Fibroblast of peridontal ligament (primary cell): Measurements from ENCODE around the gene SV2B.
"Not testable (repeated sequence)": the region's sequence is repeated elsewhere in the genome, so short reads cannot be mapped to it uniquely, and the experiment has no call there.

Source experiments
- DNase-seq: peaks from one replicate; pipeline ENCODE4 v3.0.0-alpha.2; 2010; ENCODE audit errors: extremely low read depth

The SV2B gene

GRCh38 chr15:91316126-91316525 is 216.1 kb downstream of the SV2B start:
- DNase-seq, result no peak

GRCh38 chr15:91318516-91318915 is 218.5 kb downstream of the SV2B start:
- no peak for DNase-seq

- no peak for DNase-seq
These were observed 218.9 kb downstream of the SV2B start for GRCh38 chr15:91318931-91319330.

- DNase-seq, result no peak
These were observed 219.5 kb downstream of the SV2B start for GRCh38 chr15:91319371-91320059.

GRCh38 chr15:91320101-91320500 is 220.0 kb downstream of the SV2B start:
- DNase-seq, result no peak

- no peak for DNase-seq
These were observed 229.9 kb downstream of the SV2B start for GRCh38 chr15:91329914-91330313.

GRCh38 chr15:91331581-91331980 is 231.5 kb downstream of the SV2B start:
- no peak for DNase-seq

GRCh38 chr15:91335702-91336101 is 235.6 kb downstream of the SV2B start:
- no peak for DNase-seq

GRCh38 chr15:91336687-91337086 is 236.6 kb downstream of the SV2B start:
- no peak for DNase-seq

- DNase-seq, result no peak
These were observed 238.7 kb downstream of the SV2B start for GRCh38 chr15:91338766-91339165.

- no peak for DNase-seq
These were observed 242.0 kb downstream of the SV2B start for GRCh38 chr15:91342097-91342496.

- not testable (repeated sequence) for DNase-seq
These were observed 244.9 kb downstream of the SV2B start for GRCh38 chr15:91344912-91345311.

GRCh38 chr15:91345736-91346135 is 245.7 kb downstream of the SV2B start:
- DNase-seq, result no peak

GRCh38 chr15:91346259-91346658 is 246.2 kb downstream of the SV2B start:
- DNase-seq, result no peak

- DNase-seq, result no peak
These were observed 248.9 kb downstream of the SV2B start for GRCh38 chr15:91348752-91349500.
